Measurements from ENCODE around the gene BCAS3.
"Not testable (repeated sequence)": the region's sequence is repeated elsewhere in the genome, so short reads cannot be mapped to it uniquely, and the experiment has no call there.

Gene BCAS3

DNA sequence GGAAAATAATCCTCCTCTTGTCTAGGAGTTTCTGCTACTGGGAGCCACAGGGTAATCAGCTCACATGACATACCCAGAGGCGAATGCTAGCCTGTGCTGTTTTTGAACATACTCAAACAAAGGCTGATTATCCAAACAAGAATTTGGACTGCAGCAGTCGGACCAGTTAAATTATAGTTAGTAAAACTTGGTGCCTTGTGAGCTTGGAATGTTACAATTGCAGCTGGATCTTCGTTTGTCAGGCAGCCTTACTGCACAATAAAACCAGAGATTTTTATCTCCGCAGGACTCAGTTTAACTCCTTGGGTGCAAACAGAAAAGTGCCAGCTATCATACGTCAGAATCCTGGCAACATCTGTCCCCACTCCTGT, 558.2 kb downstream of the BCAS3 start:
- H3K4me3 ChIP-seq = no peak overlapping the region

DNA sequence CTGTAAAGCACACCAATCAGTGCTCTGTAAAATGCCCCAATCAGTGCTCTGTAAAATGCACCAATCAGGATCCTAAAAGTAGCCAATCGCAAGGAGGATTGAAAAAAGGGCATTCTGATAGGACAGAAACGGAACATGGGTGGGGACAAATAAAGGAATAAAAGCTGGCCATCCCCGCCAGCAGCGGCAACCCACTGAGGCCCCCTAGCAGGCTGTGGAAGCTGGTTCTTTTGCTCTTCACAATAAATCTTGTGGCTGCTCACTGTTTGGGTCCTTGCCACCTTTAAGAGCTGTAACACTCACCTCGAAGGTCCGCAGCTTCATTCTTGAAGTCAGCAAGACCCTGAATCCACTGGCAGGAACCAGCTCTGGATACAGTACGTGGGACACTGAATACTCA, 559.6 kb downstream of the BCAS3 start:
- TF ChIP-seq, protein P1, sequence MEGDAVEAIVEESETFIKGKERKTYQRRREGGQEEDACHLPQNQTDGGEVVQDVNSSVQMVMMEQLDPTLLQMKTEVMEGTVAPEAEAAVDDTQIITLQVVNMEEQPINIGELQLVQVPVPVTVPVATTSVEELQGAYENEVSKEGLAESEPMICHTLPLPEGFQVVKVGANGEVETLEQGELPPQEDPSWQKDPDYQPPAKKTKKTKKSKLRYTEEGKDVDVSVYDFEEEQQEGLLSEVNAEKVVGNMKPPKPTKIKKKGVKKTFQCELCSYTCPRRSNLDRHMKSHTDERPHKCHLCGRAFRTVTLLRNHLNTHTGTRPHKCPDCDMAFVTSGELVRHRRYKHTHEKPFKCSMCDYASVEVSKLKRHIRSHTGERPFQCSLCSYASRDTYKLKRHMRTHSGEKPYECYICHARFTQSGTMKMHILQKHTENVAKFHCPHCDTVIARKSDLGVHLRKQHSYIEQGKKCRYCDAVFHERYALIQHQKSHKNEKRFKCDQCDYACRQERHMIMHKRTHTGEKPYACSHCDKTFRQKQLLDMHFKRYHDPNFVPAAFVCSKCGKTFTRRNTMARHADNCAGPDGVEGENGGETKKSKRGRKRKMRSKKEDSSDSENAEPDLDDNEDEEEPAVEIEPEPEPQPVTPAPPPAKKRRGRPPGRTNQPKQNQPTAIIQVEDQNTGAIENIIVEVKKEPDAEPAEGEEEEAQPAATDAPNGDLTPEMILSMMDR (IDR thresholded peaks at IDR 0.05) = no peak
- Histone ChIP-seq H3K27ac (no peak overlapping the region), H3K4me3 (no peak overlapping the region)
- no peak for DNase-seq (ENCODE audit: low spot score)

More for the DNA sequence above, 558.2 kb downstream of the BCAS3 start:
- peak overlapping the region; percentile 13 to 30 for H3K27ac ChIP-seq
- TF ChIP-seq, protein P1 (IDR thresholded peaks at IDR 0.05) = no peak
- no peak for DNase-seq (ENCODE audit: low spot score)

DNA sequence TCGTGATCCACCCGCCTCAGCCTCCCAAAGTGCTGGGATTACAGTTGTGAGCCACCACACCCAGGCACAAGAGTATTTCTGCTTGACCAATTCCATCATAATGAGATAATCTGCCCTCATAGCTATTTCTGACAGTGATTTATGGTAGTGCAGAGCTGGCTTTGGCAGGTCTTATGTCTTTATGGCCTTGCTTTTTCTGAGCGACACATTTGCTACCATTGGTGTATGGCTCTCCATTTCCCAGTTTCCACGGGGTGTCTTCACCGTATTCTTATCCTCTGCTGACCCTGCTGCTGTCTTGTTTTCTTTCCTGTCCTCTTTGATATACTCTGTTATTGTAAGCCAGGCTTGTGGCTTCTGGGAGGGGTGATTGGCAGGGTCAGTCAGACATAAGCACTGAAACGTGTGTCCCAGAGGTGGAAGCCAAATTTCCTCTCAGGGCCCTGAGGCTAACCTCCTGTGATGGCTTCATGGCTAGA, 560.8 kb downstream of the BCAS3 start:
- Histone ChIP-seq H3K27ac (peak overlapping the region; percentile 52 to 59), H3K4me3 (no peak overlapping the region)
- no peak for DNase-seq (ENCODE audit: low spot score)
- TF ChIP-seq, protein P1 (IDR thresholded peaks at IDR 0.05) = no peak

DNA sequence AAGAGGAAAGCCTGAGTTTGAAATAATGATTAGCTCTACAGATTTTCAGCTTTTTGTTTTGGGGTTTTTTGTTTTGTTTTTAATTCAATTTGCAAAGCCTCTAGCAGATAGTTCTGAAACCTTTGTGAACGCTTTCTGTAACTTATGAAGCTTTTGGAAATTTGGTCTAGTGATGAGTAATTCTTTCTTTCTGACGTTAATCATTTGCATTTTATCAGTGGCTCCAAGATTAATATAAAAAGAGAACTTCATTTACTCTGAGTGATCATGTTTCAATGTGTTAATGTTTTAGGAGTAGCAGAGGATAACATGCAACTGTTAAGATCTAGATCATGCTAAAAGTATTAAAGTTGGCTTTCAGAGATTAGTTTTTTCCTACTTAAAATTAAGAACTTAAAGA, 561.7 kb downstream of the BCAS3 start:
- TF ChIP-seq, protein P1 (IDR thresholded peaks at IDR 0.05) = no peak
- DNase-seq (ENCODE audit: low spot score) = no peak
- no peak overlapping the region for H3K27ac ChIP-seq
- H3K4me3 ChIP-seq = no peak overlapping the region

DNA sequence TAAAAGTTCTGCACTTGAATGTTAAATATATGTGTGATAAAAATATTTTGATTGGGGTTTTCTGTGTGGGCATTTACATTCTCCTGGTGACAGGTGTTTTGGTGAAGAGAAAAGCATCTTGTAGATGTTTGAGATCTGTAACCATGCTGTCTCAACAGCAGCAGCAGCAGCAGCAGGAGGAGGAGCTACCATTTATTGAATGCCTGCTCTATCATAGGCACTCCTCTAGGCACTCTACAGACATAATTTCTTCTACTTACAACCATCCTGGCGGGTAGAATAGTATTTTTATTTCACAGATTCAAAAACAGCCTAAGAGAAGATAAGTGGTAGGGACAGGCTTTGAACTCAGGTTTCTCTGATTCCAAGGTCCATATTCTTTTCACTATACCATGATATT, 562.3 kb downstream of the BCAS3 start:
- no peak for DNase-seq (ENCODE audit: low spot score)
- TF ChIP-seq, protein P1 (IDR thresholded peaks at IDR 0.05) = no peak
- no peak overlapping the region for H3K4me3 ChIP-seq
- H3K27ac ChIP-seq = no peak overlapping the region

DNA sequence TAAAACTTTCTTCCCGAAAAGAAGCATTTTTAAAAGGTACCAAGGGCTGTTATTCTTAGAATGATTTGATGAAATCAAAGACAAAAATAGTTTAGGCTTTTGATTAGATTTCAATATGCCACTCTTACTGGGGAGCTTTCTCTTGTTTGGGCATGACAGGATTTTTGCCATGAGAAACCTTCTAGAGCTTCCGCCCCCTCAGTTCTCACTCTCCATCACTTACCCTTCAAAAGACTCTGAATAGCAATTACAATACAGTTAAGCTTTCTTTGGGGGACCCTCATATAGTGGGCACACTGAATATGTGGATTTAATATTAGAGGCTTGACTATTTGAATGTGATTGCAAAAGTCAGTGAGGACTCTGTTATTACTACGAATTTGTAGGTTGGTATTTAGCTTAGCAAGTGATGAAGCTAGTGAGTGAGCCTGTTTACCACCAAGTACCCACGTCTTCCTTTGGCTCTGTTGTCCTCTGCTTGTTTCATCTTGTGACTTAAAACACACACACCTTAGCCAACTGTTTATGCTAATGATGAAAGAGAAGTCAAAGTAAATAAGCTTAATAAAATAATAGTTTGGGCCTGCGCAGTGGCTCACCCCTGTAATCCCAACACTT, 563.3 kb downstream of the BCAS3 start:
- no peak overlapping the region for H3K4me3 ChIP-seq
- no peak for DNase-seq (ENCODE audit: low spot score)
- TF ChIP-seq, protein P1 (IDR thresholded peaks at IDR 0.05) = no peak
- H3K27ac ChIP-seq = peak overlapping the region in 1 of 2 donors; percentile 46

DNA sequence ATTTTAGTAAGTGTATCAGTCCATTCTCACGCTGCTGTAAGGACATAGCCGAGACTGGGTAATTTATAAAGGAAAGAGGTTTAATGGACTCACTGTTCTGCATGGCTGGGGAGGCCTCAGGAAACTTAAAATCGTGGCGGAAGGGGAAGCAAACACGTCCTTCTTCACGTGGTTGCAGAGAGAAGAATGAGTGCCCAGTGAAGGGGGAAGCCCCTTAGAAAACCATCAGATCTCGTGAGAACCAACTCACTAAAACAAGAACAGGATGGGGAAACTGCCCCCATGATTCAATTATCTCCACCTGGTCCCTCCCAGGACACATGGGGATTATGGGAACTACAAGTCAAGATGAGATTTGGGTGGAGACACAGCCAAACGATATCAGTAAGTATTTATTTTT, 567.3 kb downstream of the BCAS3 start:
- not testable (repeated sequence) for H3K27ac ChIP-seq; DNase-seq (ENCODE audit: low spot score); H3K4me3 ChIP-seq
